Muscle layer of duodenum (tissue), 2 donors: ENCODE data around the gene MRPL34.

Experiments
- H3K27ac ChIP-seq: one replicate; pipeline ENCODE4 v1.7.0; 2013; ENCODE audit warnings: mild to moderate bottlenecking, low read length
- H3K27me3 ChIP-seq: one replicate; pipeline ENCODE4 v1.7.0; 2013; ENCODE audit warnings: low read depth, mild to moderate bottlenecking, control low read depth, low read length
- H3K36me3 ChIP-seq, 2 donors: one replicate each; pipeline ENCODE4 v1.7.0; 2013; ENCODE audit warnings: low read length in 2 of 2, control low read depth in 1 of 2, mild to moderate bottlenecking in 1 of 2; ENCODE audit not compliant: insufficient read depth in 2 of 2, control insufficient read depth in 1 of 2
- H3K4me1 ChIP-seq, 2 donors: one replicate each; pipeline ENCODE4 v1.7.0; 2013; ENCODE audit warnings: low read length in 2 of 2, mild to moderate bottlenecking in 2 of 2, control low read depth in 1 of 2, moderate library complexity in 1 of 2; ENCODE audit not compliant: insufficient read depth in 2 of 2, control insufficient read depth in 1 of 2
- H3K4me3 ChIP-seq, 2 donors: one replicate each; pipeline ENCODE4 v1.7.0; 2013; ENCODE audit warnings: low read length in 2 of 2, low read depth in 1 of 2, mild to moderate bottlenecking in 1 of 2
- H3K9me3 ChIP-seq, 2 donors: one replicate each; pipeline ENCODE4 v1.7.0; 2013; ENCODE audit warnings: low read length in 2 of 2, control low read depth in 1 of 2, mild to moderate bottlenecking in 1 of 2; ENCODE audit not compliant: control insufficient read depth in 1 of 2
- donor health status: healthy.

MRPL34 gene

DNA sequence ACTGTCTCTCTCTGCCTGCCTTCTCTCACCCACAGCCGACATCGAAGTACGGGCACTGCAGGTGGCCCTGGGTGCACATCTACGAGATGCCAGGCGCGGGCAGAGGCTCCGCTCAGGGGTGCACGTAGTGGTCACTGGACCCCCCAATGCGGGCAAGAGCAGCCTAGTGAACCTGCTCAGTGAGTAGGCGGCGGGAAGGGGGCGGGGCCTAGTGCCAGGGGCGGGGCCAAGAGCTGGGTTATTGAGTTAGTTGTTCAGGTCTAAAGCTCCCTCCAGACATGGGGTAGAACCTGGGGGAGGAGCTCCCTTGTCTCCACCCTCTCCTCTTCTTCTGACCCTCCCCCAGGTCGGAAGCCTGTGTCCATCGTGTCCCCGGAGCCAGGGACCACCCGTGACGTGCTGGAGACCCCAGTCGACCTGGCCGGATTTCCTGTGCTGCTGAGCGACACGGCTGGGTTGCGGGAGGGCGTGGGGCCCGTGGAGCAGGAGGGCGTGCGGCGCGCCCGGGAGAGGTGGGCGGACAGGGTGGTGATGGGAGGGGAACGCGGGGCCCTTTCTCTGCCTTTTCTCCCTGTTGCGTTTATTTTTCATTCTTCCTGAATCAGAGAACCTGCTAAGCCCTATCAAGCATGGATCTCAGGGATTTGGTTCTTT is 33.5 kb downstream of the MRPL34 start:
- H3K27ac ChIP-seq = no peak overlapping the region
- H3K4me3 ChIP-seq = no peak overlapping the region
- no peaks in the 10 kb centered on the region for H3K9me3 ChIP-seq
- H3K36me3 ChIP-seq = peaks cover 0 to 8% of the 10 kb centered on the region in 2 donors
- H3K4me1 ChIP-seq = peaks cover 4 to 21% of the 10 kb centered on the region in 2 donors
- no peaks in the 10 kb centered on the region for H3K27me3 ChIP-seq

DNA sequence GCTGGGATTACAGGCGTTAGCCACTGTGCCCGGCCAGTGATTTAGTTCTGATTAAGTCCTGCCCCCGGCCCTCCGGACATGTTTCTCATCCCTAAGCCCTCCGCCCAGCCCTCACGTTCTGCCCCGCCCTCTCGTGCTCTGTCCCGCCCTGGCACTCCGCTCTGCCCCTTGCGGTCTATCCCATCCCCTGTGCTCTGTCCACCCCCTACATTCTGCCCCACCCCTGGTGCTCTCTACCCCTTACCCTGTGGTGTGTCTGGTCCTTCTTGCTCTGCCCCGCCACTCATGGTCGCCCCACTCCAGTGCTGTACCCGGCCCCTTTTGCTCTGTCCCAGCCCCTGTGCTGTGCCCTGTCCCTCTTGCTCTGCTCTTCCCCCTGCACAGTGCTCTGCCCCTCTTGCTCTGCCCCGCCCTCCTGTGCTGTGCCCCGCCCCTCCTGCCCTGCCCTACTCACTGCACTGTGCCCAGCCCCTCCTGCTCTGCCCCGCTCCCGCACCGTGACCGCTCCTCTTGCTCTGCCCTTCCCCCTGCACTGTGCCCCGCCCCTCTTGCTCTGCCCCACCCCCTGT is 34.7 kb downstream of the MRPL34 start:
- no peaks in the 10 kb centered on the region for H3K9me3 ChIP-seq
- no peak overlapping the region for H3K27ac ChIP-seq
- peaks cover 0 to 14% of the 10 kb centered on the region in 2 donors for H3K4me1 ChIP-seq
- H3K4me3 ChIP-seq = no peak overlapping the region
- no peaks in the 10 kb centered on the region for H3K27me3 ChIP-seq
- peaks cover 0 to 8% of the 10 kb centered on the region in 2 donors for H3K36me3 ChIP-seq

GRCh38 chr19:17340871-17341357 is 35.2 kb downstream of the MRPL34 start:
- Histone ChIP-seq H3K4me3 (no peak overlapping the region), H3K9me3 (no peaks in the 10 kb centered on the region), H3K27me3 (no peaks in the 10 kb centered on the region), H3K27ac (no peak overlapping the region), H3K36me3 (peaks cover 0 to 8% of the 10 kb centered on the region in 2 donors), H3K4me1 (peaks cover 0 to 12% of the 10 kb centered on the region in 2 donors)

DNA sequence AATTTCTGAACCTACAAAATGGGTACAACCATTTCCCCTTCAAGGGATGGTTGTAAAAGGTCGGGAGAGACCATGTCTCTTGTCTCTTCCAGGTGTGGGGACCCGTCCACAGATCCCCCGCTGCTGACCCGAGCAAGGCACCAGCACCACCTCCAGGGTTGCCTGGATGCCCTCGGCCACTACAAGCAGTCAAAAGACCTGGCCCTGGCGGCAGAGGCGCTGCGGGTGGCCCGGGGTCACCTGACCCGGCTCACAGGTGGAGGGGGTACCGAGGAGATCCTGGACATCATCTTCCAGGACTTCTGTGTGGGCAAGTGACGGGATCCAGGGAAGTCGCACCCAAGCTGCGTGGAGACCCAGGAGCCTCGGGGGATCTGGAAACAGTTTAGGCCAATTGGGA is 35.7 kb downstream of the MRPL34 start:
- Histone ChIP-seq H3K4me3 (no peak overlapping the region), H3K27me3 (no peaks in the 10 kb centered on the region), H3K36me3 (peaks cover 0 to 8% of the 10 kb centered on the region in 2 donors)

DNA sequence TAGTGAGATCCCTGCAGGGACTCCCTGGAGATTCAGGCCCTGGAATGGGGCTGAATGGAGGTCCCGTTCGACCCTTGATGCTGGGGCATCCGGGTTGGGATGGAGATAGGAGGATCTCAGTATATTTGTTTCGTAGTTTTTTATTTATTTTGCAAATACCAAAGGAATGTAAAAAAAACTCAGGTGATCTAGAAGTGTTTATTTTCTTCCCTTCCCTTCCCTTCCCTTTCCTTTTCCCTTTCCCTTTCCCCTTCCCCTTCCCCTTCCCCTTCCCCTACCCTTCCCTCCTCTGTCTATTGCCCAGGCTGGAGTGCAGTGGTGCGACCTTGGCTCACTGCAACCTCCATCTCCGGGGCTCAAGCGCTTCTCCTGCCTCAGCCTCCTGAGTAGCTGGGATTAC is 36.2 kb downstream of the MRPL34 start:
- peaks cover 0 to 8% of the 10 kb centered on the region in 2 donors for H3K36me3 ChIP-seq
- H3K27me3 ChIP-seq = no peaks in the 10 kb centered on the region
- H3K4me3 ChIP-seq = no peak overlapping the region
- H3K4me1 ChIP-seq = peaks cover under 1 to 12% of the 10 kb centered on the region in 2 donors
- H3K27ac ChIP-seq = no peak overlapping the region
- H3K9me3 ChIP-seq = no peaks in the 10 kb centered on the region

More for the DNA sequence above, 35.7 kb downstream of the MRPL34 start:
- Histone ChIP-seq H3K4me1 (peaks cover 0 to 12% of the 10 kb centered on the region in 2 donors), H3K9me3 (no peaks in the 10 kb centered on the region), H3K27ac (no peak overlapping the region)

DNA sequence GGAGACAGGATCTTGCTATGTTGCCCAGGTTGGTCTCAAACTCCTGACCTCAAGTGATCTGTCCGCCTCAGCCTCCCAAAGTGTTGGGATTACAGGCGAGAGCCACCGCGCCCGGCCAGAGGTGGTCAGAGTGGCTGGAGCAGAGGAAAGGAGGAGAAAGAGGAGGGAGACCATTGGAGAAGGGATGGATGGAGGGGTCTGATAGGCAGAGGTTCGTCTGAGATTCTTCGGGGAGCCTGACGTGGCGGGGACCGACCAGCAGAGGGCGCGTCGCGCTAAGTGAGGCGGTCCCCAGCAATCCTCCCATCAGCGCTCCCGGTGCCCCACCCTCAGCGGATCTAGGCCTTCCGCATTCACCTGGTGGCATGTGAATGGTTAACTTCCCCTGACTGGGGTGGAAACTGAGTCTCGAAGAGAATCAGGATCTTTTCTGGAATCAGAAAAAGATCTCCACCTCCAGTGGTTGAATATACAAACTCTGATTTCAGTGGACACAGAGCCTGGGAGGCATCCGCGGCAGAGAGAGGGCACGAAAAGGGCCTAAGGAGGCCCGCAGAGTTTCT is 40.5 kb downstream of the MRPL34 start:
- Histone ChIP-seq H3K9me3 (no peaks in the 10 kb centered on the region), H3K36me3 (peaks cover 0 to 8% of the 10 kb centered on the region in 2 donors), H3K27me3 (no peaks in the 10 kb centered on the region), H3K4me1 (peaks cover 3 to 15% of the 10 kb centered on the region in 2 donors), H3K4me3 (no peak overlapping the region), H3K27ac (no peak overlapping the region)

DNA sequence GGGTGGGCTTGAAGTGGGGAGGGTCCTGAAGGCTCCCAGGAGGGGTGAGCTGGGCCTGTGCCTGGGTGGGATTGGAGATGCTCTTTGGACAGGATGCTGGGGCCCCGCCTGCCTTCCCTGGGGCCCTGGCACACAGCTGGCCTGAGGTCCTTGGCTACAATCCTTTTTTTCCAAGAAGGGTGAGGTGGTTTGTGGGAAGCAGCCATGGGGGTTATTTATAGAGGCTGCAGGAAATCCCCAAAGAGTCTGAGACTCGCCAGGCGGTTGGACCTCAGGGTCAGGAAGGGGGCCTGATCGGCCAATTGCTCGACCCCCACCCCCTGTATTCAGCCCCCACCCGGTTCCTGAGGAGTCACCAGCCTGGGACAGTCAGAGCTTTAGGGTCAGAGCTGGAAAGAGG is 41.7 kb downstream of the MRPL34 start:
- Histone ChIP-seq H3K4me1 (peaks cover 3 to 15% of the 10 kb centered on the region in 2 donors), H3K9me3 (no peaks in the 10 kb centered on the region), H3K36me3 (no peaks in the 10 kb centered on the region), H3K27ac (peak overlapping the region; percentile 21), H3K27me3 (no peaks in the 10 kb centered on the region), H3K4me3 (no peak overlapping the region)

DNA sequence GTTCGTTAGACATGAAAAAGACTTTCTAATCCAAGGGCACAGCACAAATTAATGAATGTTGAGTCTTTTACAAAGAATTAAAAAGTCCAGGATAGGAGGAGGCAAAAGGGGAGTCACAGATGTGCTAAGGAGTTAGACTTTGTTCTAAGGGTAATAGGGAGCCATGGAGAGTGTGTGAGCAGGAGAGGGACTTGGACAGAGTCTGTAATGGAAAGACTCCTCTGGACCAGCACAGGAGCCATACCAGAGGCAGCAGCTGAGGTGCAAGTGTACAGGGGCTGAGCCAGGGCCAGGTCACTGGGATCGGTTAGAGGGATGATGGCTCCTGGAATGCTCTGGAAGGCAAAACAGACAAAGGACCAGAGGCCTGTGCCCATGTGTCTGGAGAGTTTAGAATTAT is 42.2 kb downstream of the MRPL34 start:
- H3K4me1 ChIP-seq = peaks cover 3 to 15% of the 10 kb centered on the region in 2 donors
- no peaks in the 10 kb centered on the region for H3K36me3 ChIP-seq
- H3K4me3 ChIP-seq = no peak overlapping the region
- H3K27me3 ChIP-seq = no peaks in the 10 kb centered on the region
- H3K27ac ChIP-seq = peak overlapping the region; percentile 21
- H3K9me3 ChIP-seq = no peaks in the 10 kb centered on the region

DNA sequence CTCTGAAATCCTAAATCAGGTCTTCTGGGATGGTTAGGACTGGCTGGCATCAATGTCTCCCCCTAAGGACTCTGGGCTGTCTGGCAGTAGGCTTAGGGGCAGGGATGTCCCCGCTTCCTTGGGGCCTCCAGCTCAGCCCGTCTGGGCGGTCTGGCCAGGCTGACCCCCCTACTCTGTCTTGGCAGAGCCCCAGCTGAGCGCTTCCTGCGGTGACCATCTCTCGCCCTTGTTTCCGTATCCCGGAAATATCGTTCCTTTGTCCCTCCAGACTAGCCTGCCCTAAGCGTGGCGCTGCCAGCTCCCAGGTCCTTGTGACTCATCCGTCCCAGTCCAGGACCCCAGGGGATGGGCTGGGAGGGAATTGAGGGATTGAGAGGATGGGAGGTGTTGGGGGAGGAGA is 43.0 kb downstream of the MRPL34 start:
- H3K4me3 ChIP-seq = no peak overlapping the region
- H3K27ac ChIP-seq = no peak overlapping the region
- no peaks in the 10 kb centered on the region for H3K9me3 ChIP-seq

GRCh38 chr19:17351815-17352435 is 46.3 kb downstream of the MRPL34 start:
- H3K4me1 ChIP-seq = peaks cover 1 to 18% of the 10 kb centered on the region in 2 donors
- no peak overlapping the region for H3K27ac ChIP-seq
- no peaks in the 10 kb centered on the region for H3K36me3 ChIP-seq
- no peaks in the 10 kb centered on the region for H3K27me3 ChIP-seq
- no peak overlapping the region for H3K4me3 ChIP-seq
- H3K9me3 ChIP-seq = no peaks in the 10 kb centered on the region

More for the DNA sequence above, 43.0 kb downstream of the MRPL34 start:
- peaks cover 3 to 18% of the 10 kb centered on the region in 2 donors for H3K4me1 ChIP-seq
- H3K36me3 ChIP-seq = no peaks in the 10 kb centered on the region
- no peaks in the 10 kb centered on the region for H3K27me3 ChIP-seq

DNA sequence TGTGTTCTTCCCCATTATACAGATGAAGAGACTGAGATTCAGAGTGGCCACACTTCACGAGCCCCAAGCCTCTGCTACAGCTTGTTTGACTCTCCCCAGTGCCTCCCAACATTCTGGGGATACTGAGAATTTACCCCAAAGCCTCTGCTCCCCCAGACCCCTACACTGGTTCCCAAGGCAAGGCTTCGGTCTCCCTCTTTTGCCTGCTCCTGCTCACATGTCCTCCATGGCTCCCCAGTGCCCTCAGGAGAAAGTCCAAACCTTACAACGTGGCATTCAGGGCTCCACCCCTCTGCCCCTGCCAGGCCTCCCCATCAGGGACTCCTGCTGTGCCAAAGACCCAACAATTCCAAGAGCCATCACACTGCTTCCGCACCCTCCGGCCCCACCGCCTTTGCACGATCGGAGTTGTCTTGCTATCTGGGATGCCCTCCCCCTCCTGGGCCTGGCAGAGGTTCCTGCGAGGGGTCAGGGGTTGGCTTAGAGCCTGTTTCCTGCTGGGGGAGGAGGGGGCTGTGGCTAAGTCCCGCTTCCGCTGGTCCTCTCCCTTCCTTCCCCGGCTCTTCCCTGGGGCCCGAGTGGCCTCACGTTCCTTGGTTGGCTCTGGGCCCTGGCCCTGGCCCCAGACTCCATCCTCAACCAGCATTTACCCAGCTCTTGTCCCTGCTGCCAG is 47.1 kb downstream of the MRPL34 start:
- Histone ChIP-seq H3K27me3 (no peaks in the 10 kb centered on the region), H3K4me1 (peaks cover 0 to 13% of the 10 kb centered on the region in 2 donors), H3K27ac (no peak overlapping the region), H3K36me3 (no peaks in the 10 kb centered on the region), H3K4me3 (no peak overlapping the region), H3K9me3 (no peaks in the 10 kb centered on the region)
